ENCODE measurements around the gene NEUROD6.

NEUROD6 gene

DNA sequence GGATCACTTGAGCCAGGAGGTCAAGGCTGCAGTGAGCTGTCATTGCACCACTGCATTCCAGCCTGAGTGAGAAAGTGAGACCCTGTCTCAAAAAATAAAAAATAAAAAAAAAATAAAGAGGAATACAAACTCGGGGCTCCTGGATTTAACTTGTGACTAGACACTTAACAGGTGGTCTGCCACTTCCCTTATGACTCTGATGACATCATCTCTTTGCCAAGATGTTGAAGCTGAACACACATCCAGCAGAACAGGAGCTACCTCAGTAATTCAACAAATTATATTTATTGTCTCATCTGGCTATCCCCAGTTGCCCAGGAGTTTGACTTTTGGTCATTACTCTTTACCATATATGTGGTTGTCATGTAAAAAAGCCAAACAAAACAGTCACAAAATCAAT lies 35.3 kb downstream of the NEUROD6 start:
- H3K27ac ChIP-seq: no peak overlapping the region

DNA sequence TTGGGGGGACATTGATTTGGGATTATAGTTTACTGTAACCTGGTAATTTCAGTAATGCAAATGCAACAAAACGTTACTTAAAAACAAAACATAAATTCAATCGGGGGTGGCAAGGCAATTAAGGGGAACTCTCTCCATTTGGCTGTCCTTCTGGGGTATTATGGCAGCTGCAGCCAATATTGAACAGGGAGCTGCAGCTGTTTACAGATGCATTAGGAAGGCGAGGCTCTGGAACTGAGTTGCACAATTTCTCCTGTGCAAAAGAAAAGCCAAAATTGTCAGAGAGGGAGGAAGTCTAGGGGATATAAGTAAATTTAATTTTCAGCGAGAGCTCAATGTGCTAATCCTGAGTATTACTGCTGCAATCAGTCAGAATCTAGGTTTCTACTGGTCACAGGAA lies 36.1 kb downstream of the NEUROD6 start:
- TF ChIP-seq, protein P1, sequence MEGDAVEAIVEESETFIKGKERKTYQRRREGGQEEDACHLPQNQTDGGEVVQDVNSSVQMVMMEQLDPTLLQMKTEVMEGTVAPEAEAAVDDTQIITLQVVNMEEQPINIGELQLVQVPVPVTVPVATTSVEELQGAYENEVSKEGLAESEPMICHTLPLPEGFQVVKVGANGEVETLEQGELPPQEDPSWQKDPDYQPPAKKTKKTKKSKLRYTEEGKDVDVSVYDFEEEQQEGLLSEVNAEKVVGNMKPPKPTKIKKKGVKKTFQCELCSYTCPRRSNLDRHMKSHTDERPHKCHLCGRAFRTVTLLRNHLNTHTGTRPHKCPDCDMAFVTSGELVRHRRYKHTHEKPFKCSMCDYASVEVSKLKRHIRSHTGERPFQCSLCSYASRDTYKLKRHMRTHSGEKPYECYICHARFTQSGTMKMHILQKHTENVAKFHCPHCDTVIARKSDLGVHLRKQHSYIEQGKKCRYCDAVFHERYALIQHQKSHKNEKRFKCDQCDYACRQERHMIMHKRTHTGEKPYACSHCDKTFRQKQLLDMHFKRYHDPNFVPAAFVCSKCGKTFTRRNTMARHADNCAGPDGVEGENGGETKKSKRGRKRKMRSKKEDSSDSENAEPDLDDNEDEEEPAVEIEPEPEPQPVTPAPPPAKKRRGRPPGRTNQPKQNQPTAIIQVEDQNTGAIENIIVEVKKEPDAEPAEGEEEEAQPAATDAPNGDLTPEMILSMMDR (conservative IDR thresholded peaks at IDR 0.05): no peak
- H3K27ac ChIP-seq: no peak overlapping the region

More for the DNA sequence above, 35.3 kb downstream of the NEUROD6 start:
- TF ChIP-seq, protein P1 (conservative IDR thresholded peaks at IDR 0.05): no peak

DNA sequence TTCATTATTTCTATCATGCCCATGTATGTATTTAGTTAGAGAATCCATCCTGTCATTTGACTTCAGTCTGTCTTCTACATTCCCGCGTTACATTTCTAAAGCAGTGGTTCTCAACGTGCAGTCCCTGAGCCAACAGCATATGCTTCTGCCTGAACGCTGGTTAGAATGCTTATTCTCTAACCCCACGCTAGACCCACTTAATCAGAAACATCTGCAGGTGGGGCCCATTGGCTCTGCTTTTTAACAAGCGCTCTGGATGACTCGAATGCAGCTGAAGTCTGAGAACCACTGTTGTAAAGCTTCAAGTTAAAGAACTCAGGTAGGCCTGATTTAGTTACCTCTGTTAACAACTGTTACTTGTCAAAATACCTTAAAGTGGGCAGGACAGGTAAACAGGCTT lies 38.2 kb downstream of the NEUROD6 start:
- H3K27ac ChIP-seq: no peak overlapping the region

DNA sequence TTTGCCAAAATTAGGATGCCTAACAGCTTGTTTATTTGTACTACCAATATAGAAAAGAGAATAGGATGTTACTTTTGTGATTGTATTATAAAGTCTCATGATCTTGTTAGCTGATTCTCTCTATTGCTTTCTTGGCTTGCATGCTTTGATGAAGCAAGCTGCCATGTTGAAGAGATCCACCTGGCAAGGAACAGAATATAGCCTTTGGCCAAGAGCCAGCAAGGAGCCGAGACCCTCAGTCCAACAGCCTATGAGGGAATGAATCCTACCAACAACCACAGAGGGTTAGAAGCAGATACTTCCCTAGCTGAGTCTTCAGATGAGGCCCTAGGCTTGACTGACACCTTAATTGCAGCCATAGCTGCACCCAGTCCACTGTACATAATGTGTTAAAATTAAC lies 41.2 kb downstream of the NEUROD6 start:
- no peak overlapping the region for H3K27ac ChIP-seq
- TF ChIP-seq, protein P1 (conservative IDR thresholded peaks at IDR 0.05): no peak

More for the DNA sequence above, 38.2 kb downstream of the NEUROD6 start:
- TF ChIP-seq, protein P1 (conservative IDR thresholded peaks at IDR 0.05): no peak

DNA sequence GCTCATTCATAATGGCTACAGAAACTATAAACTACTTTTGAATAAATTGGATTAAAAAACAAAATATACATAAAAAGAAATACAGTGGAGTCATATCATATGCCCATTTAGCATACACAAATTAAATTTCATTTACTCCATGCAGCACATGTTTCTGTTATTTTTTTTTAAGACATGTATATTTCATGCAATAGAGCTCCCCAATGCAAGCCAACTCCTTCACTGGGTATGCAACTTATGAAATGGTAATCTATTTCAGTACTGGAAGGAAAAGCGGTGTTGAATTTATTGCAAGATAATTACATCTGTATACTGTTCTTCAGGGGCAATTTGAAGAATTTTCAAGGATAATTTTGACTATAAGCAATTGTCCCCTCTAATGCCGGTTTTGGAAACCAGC lies 49.9 kb downstream of the NEUROD6 start:
- TF ChIP-seq, protein P1 (conservative IDR thresholded peaks at IDR 0.05): no peak
- no peak overlapping the region for H3K27ac ChIP-seq
